HepG2 (cell line): ENCODE results near the gene CHEK2. TPM values are rescaled to one million over a fixed set of nuclear protein-coding genes. Genes with fewer than 3 reads are reported as not detected.

Experiments
- ATAC-seq: fragments of 200-7000 bp; cut with Tn5 transposase; 3 replicates; pipeline ENCODE4 v1.9.1; 2020; ENCODE audit warnings: mild to moderate bottlenecking, moderate library complexity
- BruUV-seq: library from RNA; stranded (reverse); fragments of 400-500 nt; replicated peaks from 2 replicates; lab custom pipeline; 2021; lab: Mats Ljungman, UMichigan
- CTCF ChIA-PET: fragments of 300-600 bp; formaldehyde crosslinking; extraction: SDS; loops from one replicate; lab custom pipeline; 2021; ENCODE audit warnings: low total read pairs, inconsistent platforms, low intra/inter-chr PET ratio; lab: Yijun Ruan, JAX
- POLR2A ChIA-PET: fragments of 350-600 bp; sonication (Branson Sonifier 250); formaldehyde crosslinking; loops from one replicate; lab custom pipeline; 2020; ENCODE audit warnings: antibody characterized with exemption, inconsistent platforms; lab: Yijun Ruan, JAX
- DNase-seq: peaks from one replicate; pipeline ENCODE4 v3.0.0-alpha.2; 2015; ENCODE audit warnings: low spot score
- FAIRE-seq: peaks from 3 replicates; lab custom pipeline; 2011; peaks lifted over from hg19 to GRCh38; lab: Jason Lieb, UNC
- H2AFZ ChIP-seq: one replicate; pipeline ENCODE4 v1.6.1; 2011; ENCODE audit warnings: low read length, inconsistent platforms
- H3K27ac ChIP-seq: fragments of 300-600 bp; 3 replicates; pipeline ENCODE4 v1.8.0; 2011; ENCODE audit warnings: mixed run types, mild to moderate bottlenecking, mixed read lengths, low read length, inconsistent platforms; ENCODE audit not compliant: insufficient read depth; ENCODE audit errors: extremely low read length
- H3K27me3 ChIP-seq, 2 experiments: fragments of 200-600 bp in 1 of 2; 2 replicates in 1 of 2; 3 replicates in 1 of 2; pipeline versions ENCODE4 v1.6.0 to v1.8.0; 2011; ENCODE audit warnings: low read length in 2 of 2, mild to moderate bottlenecking in 2 of 2, moderate library complexity in 2 of 2, inconsistent platforms in 1 of 2; ENCODE audit not compliant: insufficient read depth in 2 of 2, control insufficient read depth in 1 of 2
- H3K36me3 ChIP-seq, 2 experiments: fragments of 200-600 bp in 1 of 2; replicated peaks in 1 of 2; 2 replicates in 1 of 2; 3 replicates in 1 of 2; pipeline versions ENCODE4 v1.5.1 to v1.8.0; 2011; ENCODE audit warnings: low read length in 2 of 2, inconsistent platforms in 1 of 2; ENCODE audit not compliant: insufficient read depth in 2 of 2, control insufficient read depth in 1 of 2
- H3K4me1 ChIP-seq: 2 replicates; pipeline ENCODE4 v1.5.1; 2012; ENCODE audit warnings: low read length, inconsistent platforms; ENCODE audit not compliant: insufficient read depth
- H3K4me2 ChIP-seq: 2 replicates; pipeline ENCODE4 v1.6.0; 2011; ENCODE audit warnings: low read depth, low read length, inconsistent platforms
- H3K4me3 ChIP-seq, 3 experiments: fragments of 200-600 bp in 1 of 3; sonication (generic), shearing (Covaris generic) in 1 of 3; replicated peaks in 1 of 3; 2 replicates each; pipeline ENCODE4 v1.5.1; 2011 to 2016; ENCODE audit warnings: low read length in 3 of 3, inconsistent platforms in 2 of 3, low read depth in 2 of 3, mild to moderate bottlenecking in 2 of 3, control low read depth in 1 of 3, mixed read lengths in 1 of 3; ENCODE audit not compliant: insufficient read depth in 1 of 3
- H3K79me2 ChIP-seq: one replicate; pipeline ENCODE4 v1.6.1; 2011; ENCODE audit warnings: low read length, inconsistent platforms; ENCODE audit not compliant: insufficient read depth
- H3K9ac ChIP-seq: 2 replicates; pipeline ENCODE4 v1.6.0; 2011; ENCODE audit warnings: mild to moderate bottlenecking, low read depth, low read length, inconsistent platforms; ENCODE audit not compliant: insufficient read depth
- H3K9me3 ChIP-seq: 2 replicates; pipeline ENCODE4 v1.5.1; 2012; ENCODE audit warnings: mild to moderate bottlenecking, low read length
- H4K20me1 ChIP-seq: 2 replicates; pipeline ENCODE4 v1.6.0; 2011; ENCODE audit warnings: inconsistent platforms, mild to moderate bottlenecking, low read length, moderate library complexity; ENCODE audit not compliant: insufficient read depth
- AKAP8 ChIP-seq: sonication (generic); formaldehyde crosslinking; IDR thresholded peaks from 2 replicates; pipeline ENCODE4 v1.5.1; 2020; ENCODE audit warnings: mild to moderate bottlenecking, missing genetic modification reagents
- GLMP ChIP-seq: sonication (generic); formaldehyde crosslinking; IDR thresholded peaks from 2 replicates; pipeline ENCODE4 v1.9.0; 2021; ENCODE audit warnings: missing genetic modification reagents, mild to moderate bottlenecking, borderline replicate concordance
- NFE2 ChIP-seq: sonication (generic); formaldehyde crosslinking; IDR thresholded peaks from 2 replicates; pipeline ENCODE4 v1.4.0; 2020; ENCODE audit warnings: missing genetic modification reagents
- NRL ChIP-seq: sonication (generic); formaldehyde crosslinking; IDR thresholded peaks from 2 replicates; pipeline ENCODE4 v1.5.0; 2020; ENCODE audit warnings: missing genetic modification reagents, mild to moderate bottlenecking, moderate library complexity, borderline replicate concordance
- REXO4 ChIP-seq: sonication (generic); formaldehyde crosslinking; IDR thresholded peaks from 2 replicates; pipeline ENCODE4 v1.8.0; 2022; ENCODE audit warnings: missing genetic modification reagents, mild to moderate bottlenecking, borderline replicate concordance
- RFX3 ChIP-seq: IDR thresholded peaks from 2 replicates; pipeline ENCODE4 v1.6.1; 2016; ENCODE audit warnings: missing biosample characterization, missing genetic modification reagents
- TEAD3 ChIP-seq: optimal IDR thresholded peaks from 2 replicates; pipeline ENCODE3; 2016; ENCODE audit warnings: borderline replicate concordance
- THAP7 ChIP-seq: sonication (generic); formaldehyde crosslinking; IDR thresholded peaks from 2 replicates; pipeline ENCODE4 v1.8.1; 2023; ENCODE audit warnings: mild to moderate bottlenecking, missing genetic modification reagents
- ZBTB20 ChIP-seq: sonication (generic); formaldehyde crosslinking; IDR thresholded peaks from 2 replicates; pipeline ENCODE4 v1.8.1; 2023; ENCODE audit warnings: missing genetic modification reagents, low read depth, mild to moderate bottlenecking, borderline replicate concordance
- ZNF251 ChIP-seq: sonication (generic); formaldehyde crosslinking; IDR thresholded peaks from 2 replicates; pipeline ENCODE4 v1.9.0; 2021; ENCODE audit warnings: mild to moderate bottlenecking, missing genetic modification reagents
- ZNF335 ChIP-seq: sonication (generic); formaldehyde crosslinking; IDR thresholded peaks from 2 replicates; pipeline ENCODE4 v1.4.0; 2020; ENCODE audit warnings: missing genetic modification reagents
- ZNF441 ChIP-seq: sonication (generic); formaldehyde crosslinking; IDR thresholded peaks from 2 replicates; pipeline ENCODE4 v1.7.0; 2021; ENCODE audit warnings: missing genetic modification reagents, borderline replicate concordance
- ZNF446 ChIP-seq: sonication (generic); formaldehyde crosslinking; IDR thresholded peaks from 2 replicates; pipeline ENCODE4 v1.5.0; 2020; ENCODE audit warnings: mild to moderate bottlenecking, missing genetic modification reagents
- ZNF629 ChIP-seq: sonication (generic); formaldehyde crosslinking; conservative IDR thresholded peaks from 2 replicates; pipeline ENCODE4 v1.5.0; 2020; ENCODE audit warnings: missing genetic modification reagents
- ZNF773 ChIP-seq: sonication (generic); formaldehyde crosslinking; IDR thresholded peaks from 2 replicates; pipeline ENCODE4 v1.4.0; 2020; ENCODE audit warnings: missing genetic modification reagents, borderline replicate concordance
- in situ Hi-C: cut with HindIII; loops from 2 replicates; pipeline ENCODE4 v1.10.0; 2017; ENCODE audit warnings: low pct_unique_long_range_greater_than_20kb; ENCODE audit not compliant: extremely low pct_ligation_motif_present
- intact Hi-C: fragments of 100-400 bp; cut with micrococcal nuclease; formaldehyde crosslinking; loops from one replicate; pipeline ENCODE4 v1.10.0; 2022; ENCODE audit not compliant: unreplicated experiment
- polyA plus RNA-seq, 8 experiments: library from polyadenylated mRNA; depleted of rRNA in 3 of 8; stranded (reverse) in 7 of 8; unstranded in 1 of 8; fragments of >200 nt; fragmentation: Illumina TruSeq in 4 of 8; extraction: Trizol in 4 of 8; gene quantifications; 2 replicates each; pipeline versions ENCODE4 v1.2.1 to v1.2.3, GENCODE V29; 2011 to 2016; ENCODE audit warnings: low read depth in 4 of 8, missing spikeins in 1 of 8, mixed read lengths in 1 of 8; ENCODE audit not compliant: insufficient read depth in 1 of 8
- total RNA-seq, 5 experiments: library from RNA; depleted of rRNA; stranded (reverse); fragments of >200 nt; fragmentation: Illumina TruSeq; extraction: Trizol; gene quantifications; 2 replicates each; pipeline ENCODE4 v1.2.3, GENCODE V29; 2016; ENCODE audit warnings: low read depth in 1 of 5

Gene CHEK2
- total and polyA plus RNA-seq, 2 of the 13 experiments (the other 11 are each of a cell fraction or from before 2014, with no cell fraction given) = 27.0 to 40.5 TPM

GRCh38 chr22:28650463-28650862, 91.2 kb downstream of the CHEK2 start:
- intact Hi-C loops (no loop called here), in situ Hi-C loops (no loop called here)
- ATAC-seq (no peak), DNase-seq (no peak), FAIRE-seq (no peak)
- Histone ChIP-seq H3K4me3 (no peak overlapping the region), H3K27me3 (no peaks in the 10 kb centered on the region), H2AFZ (no peak overlapping the region), H3K36me3 (no peaks in the 10 kb centered on the region; a peak in 1 of 5 replicates), H3K4me2 (no peak overlapping the region), H3K9ac (no peak overlapping the region), H4K20me1 (no peaks in the 10 kb centered on the region), H3K4me1 (peaks cover 8% of the 10 kb centered on the region; the same call in 1 of the 2 replicates), H3K9me3 (no peaks in the 10 kb centered on the region), H3K27ac (no peak overlapping the region), H3K79me2 (peaks cover 14% of the 10 kb centered on the region)
- POLR2A ChIA-PET = no interaction called here
- no TSS peak for BruUV-seq
- no peak for TF ChIP-seq ZNF446 (CRISPR knock-in tag)
- TF ChIP-seq ZNF251 (CRISPR knock-in tag) = no peak
- no peak for TF ChIP-seq RFX3 (CRISPR knock-in tag)
- TF ChIP-seq ZBTB20 (CRISPR knock-in tag) = no peak
- no peak for TF ChIP-seq TEAD3 (CRISPR knock-in tag)
- TF ChIP-seq GLMP (CRISPR knock-in tag) = no peak
- TF ChIP-seq ZNF441 (CRISPR knock-in tag) = no peak
- no peak for TF ChIP-seq THAP7
- no peak for TF ChIP-seq NRL (CRISPR knock-in tag)
- no peak for TF ChIP-seq ZNF335 (CRISPR knock-in tag)
- no peak for TF ChIP-seq NFE2 (CRISPR knock-in tag)
- no peak for TF ChIP-seq ZNF629 (CRISPR knock-in tag)
- TF ChIP-seq AKAP8 (CRISPR knock-in tag) = no peak
- no peak for TF ChIP-seq ZNF773 (CRISPR knock-in tag)
- TF ChIP-seq REXO4 (CRISPR knock-in tag) = no peak
- CTCF ChIA-PET = no interaction called here
